CD4-positive, alpha-beta T cell (primary cell): ENCODE measurements around the gene SEMA3E. TPM values are rescaled to one million over a fixed set of nuclear protein-coding genes. Genes with fewer than 3 reads are reported as not detected.

Experiments
- ATAC-seq: fragments of 200-7000 bp; cut with Tn5 transposase; one replicate; pipeline ENCODE4 v1.10.0; 2022; ENCODE audit warnings: mild to moderate bottlenecking; ENCODE audit not compliant: poor library complexity
- CTCF ChIA-PET: fragments of 350-600 bp; sonication (Branson Sonifier 250); formaldehyde crosslinking; loops from one replicate; lab custom pipeline; 2021; ENCODE audit warnings: antibody characterized with exemption, inconsistent platforms; lab: Charles Lee
- POLR2A ChIA-PET: fragments of 350-600 bp; sonication (Branson Sonifier 250); formaldehyde crosslinking; loops from one replicate; lab custom pipeline; 2021; ENCODE audit warnings: antibody characterized with exemption, inconsistent platforms; lab: Charles Lee
- DNase-seq, 14 experiments: peaks; one replicate each; pipeline ENCODE4 v3.0.0-alpha.2; 2013 to 2020; ENCODE audit warnings: mixed read lengths in 2 of 14
- H3K27ac ChIP-seq, 2 donors: one replicate each; pipeline versions ENCODE4 v1.5.1 to v1.7.0; 2013; ENCODE audit warnings: low read length in 2 of 2, low read depth in 1 of 2, mild to moderate bottlenecking in 1 of 2
- H3K27me3 ChIP-seq, 2 experiments: 1 replicate in 1 of 2; 2 replicates in 1 of 2; pipeline versions ENCODE4 v1.6.1 to v1.7.0; 2013; ENCODE audit warnings: low read length in 2 of 2, control low read depth in 1 of 2, mild to moderate bottlenecking in 1 of 2, moderate library complexity in 1 of 2; ENCODE audit not compliant: insufficient read depth in 2 of 2, control insufficient read depth in 1 of 2
- H3K36me3 ChIP-seq: one replicate; pipeline ENCODE4 v1.6.1; 2013; ENCODE audit warnings: low read length, control low read depth; ENCODE audit not compliant: insufficient read depth
- H3K4me1 ChIP-seq: one replicate; pipeline ENCODE4 v1.6.1; 2013; ENCODE audit warnings: low read length, control low read depth; ENCODE audit not compliant: insufficient read depth
- H3K4me3 ChIP-seq: one replicate; pipeline ENCODE4 v1.5.1; 2013; ENCODE audit warnings: mild to moderate bottlenecking, low read length, moderate library complexity
- H3K9me3 ChIP-seq, 2 experiments: 1 replicate in 1 of 2; 2 replicates in 1 of 2; pipeline versions ENCODE4 v1.6.1 to v1.7.0; 2013; ENCODE audit warnings: low read length in 2 of 2, mild to moderate bottlenecking in 2 of 2, control low read depth in 1 of 2, moderate library complexity in 1 of 2; ENCODE audit not compliant: control insufficient read depth in 1 of 2, insufficient read depth in 1 of 2
- H3K27ac Mint-ChIP-seq: one replicate; pipeline ENCODE4 v1.8.0; 2020; ENCODE audit warnings: mixed read lengths
- H3K27me3 Mint-ChIP-seq: one replicate; pipeline ENCODE4 v1.8.0; 2021; ENCODE audit warnings: mixed read lengths
- H3K36me3 Mint-ChIP-seq: one replicate; pipeline ENCODE4 v1.8.0; 2021; ENCODE audit warnings: low read depth, mixed read lengths
- H3K4me1 Mint-ChIP-seq: one replicate; pipeline ENCODE4 v1.8.0; 2021; ENCODE audit warnings: low read depth, mixed read lengths
- H3K4me3 Mint-ChIP-seq: one replicate; pipeline ENCODE4 v1.8.0; 2020; ENCODE audit warnings: mild to moderate bottlenecking, mixed read lengths
- H3K9me3 Mint-ChIP-seq: one replicate; pipeline ENCODE4 v1.8.0; 2020; ENCODE audit warnings: mixed read lengths
- CTCF ChIP-seq: fragments of 200-600 bp; IDR thresholded peaks from one replicate; pipeline ENCODE4 v1.8.0; 2022; ENCODE audit warnings: antibody characterized with exemption, mild to moderate bottlenecking
- intact Hi-C, 2 experiments: fragments of 100-400 bp; cut with DNase I in 1 of 2; cut with micrococcal nuclease in 1 of 2; formaldehyde crosslinking; loops; one replicate each; pipeline versions ENCODE4 v1.15.1 to v1.9.0; 2023 to 2025; cut with DNase I, micrococcal nuclease
- total RNA-seq, 174 experiments: library from RNA in 2 of 174; stranded (reverse) in 2 of 174; gene quantifications; one replicate each; pipeline ENCODE4 v1.2.3 and lab custom pipeline; 2021 to 2026

The SEMA3E gene
- total RNA-seq, 2 experiments from 2014 or later = not detected

DNA sequence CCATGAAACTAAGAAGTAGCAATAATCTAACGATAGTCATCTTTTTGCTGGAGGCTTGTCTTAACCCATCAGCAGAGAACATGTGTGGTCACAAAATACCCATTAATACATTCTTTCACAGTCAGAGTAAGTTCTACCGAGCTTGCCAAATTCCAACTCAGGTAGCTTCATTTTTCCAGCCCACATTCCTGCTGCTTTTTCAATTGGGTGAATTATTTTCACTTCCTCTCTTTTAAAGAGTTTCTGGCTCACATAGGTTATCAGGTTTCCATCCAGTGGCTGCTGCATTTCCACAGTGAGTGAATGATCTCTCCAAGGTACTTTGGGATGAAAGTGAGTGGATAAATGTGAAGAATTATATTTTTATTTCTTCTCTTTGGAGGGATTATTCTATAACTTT lies 233.1 kb downstream of the SEMA3E start:
- H3K4me3 ChIP-seq = no peak overlapping the region
- intact Hi-C loops = no loop called here
- no peaks in the 10 kb centered on the region for H3K9me3 ChIP-seq
- H3K4me1 ChIP-seq = no peaks in the 10 kb centered on the region
- DNase-seq (no peak), ATAC-seq (no peak)
- ChIA-PET CTCF (no interaction called here), POLR2A (no interaction called here)
- Mint-ChIP-seq H3K9me3 (peaks cover 7% of the 10 kb centered on the region), H3K4me1 (no peaks in the 10 kb centered on the region), H3K4me3 (no peak overlapping the region), H3K27ac (no peak overlapping the region), H3K36me3 (no peaks in the 10 kb centered on the region), H3K27me3 (no peaks in the 10 kb centered on the region)
- no peak overlapping the region for H3K27ac ChIP-seq
- H3K36me3 ChIP-seq = no peaks in the 10 kb centered on the region
- TF ChIP-seq CTCF = no peak
- H3K27me3 ChIP-seq = no peaks in the 10 kb centered on the region

- H3K4me1 Mint-ChIP-seq = no peaks in the 10 kb centered on the region
- no peaks in the 10 kb centered on the region for H3K36me3 Mint-ChIP-seq
- ATAC-seq (no peak), DNase-seq (no peak)
- Histone ChIP-seq H3K36me3 (no peaks in the 10 kb centered on the region), H3K9me3 (no peaks in the 10 kb centered on the region), H3K27me3 (no peaks in the 10 kb centered on the region), H3K27ac (no peak overlapping the region), H3K4me3 (no peak overlapping the region), H3K4me1 (no peaks in the 10 kb centered on the region)
- H3K4me3 Mint-ChIP-seq = no peak overlapping the region
- ChIA-PET CTCF (no interaction called here), POLR2A (no interaction called here)
- peaks cover 7% of the 10 kb centered on the region for H3K9me3 Mint-ChIP-seq
- no peak overlapping the region for H3K27ac Mint-ChIP-seq
- no peaks in the 10 kb centered on the region for H3K27me3 Mint-ChIP-seq
- no peak for TF ChIP-seq CTCF
- intact Hi-C loops = no loop called here
Measured at GRCh38 chr7:83414947-83415346, 234.0 kb downstream of the SEMA3E start.

- intact Hi-C loops = no loop called here
- H3K27me3 Mint-ChIP-seq = no peaks in the 10 kb centered on the region
- no peaks in the 10 kb centered on the region for H3K36me3 Mint-ChIP-seq
- H3K4me1 Mint-ChIP-seq = no peaks in the 10 kb centered on the region
- H3K27me3 ChIP-seq = no peaks in the 10 kb centered on the region
- no peak for ATAC-seq
- CTCF ChIA-PET = no interaction called here
- DNase-seq = no peak
- H3K27ac Mint-ChIP-seq = no peak overlapping the region
- no peaks in the 10 kb centered on the region for H3K4me1 ChIP-seq
- H3K9me3 Mint-ChIP-seq = no peaks in the 10 kb centered on the region
- no peak overlapping the region for H3K4me3 ChIP-seq
- no peak for TF ChIP-seq CTCF
- H3K4me3 Mint-ChIP-seq = no peak overlapping the region
- H3K27ac ChIP-seq = no peak overlapping the region
- POLR2A ChIA-PET = no interaction called here
- H3K9me3 ChIP-seq = no peaks in the 10 kb centered on the region
- H3K36me3 ChIP-seq = no peaks in the 10 kb centered on the region
Measured at GRCh38 chr7:83413831-83414230, 235.1 kb downstream of the SEMA3E start.
